Activated naive CD4-positive, alpha-beta T cell (primary cell): ENCODE measurements around the gene RPRD1B.

Experiments
- DNase-seq, 4 experiments: peaks; one replicate each; lab custom pipeline; 2025; lab: John Stamatoyannopoulos, UW

RPRD1B gene

GRCh38 chr20:38123021-38123587 lies 89.6 kb downstream of the RPRD1B start:
- no peak for DNase-seq

GRCh38 chr20:38125157-38126056 lies 91.9 kb downstream of the RPRD1B start:
- no peak for DNase-seq

- DNase-seq, result no peak
These were observed 92.8 kb downstream of the RPRD1B start for GRCh38 chr20:38126146-38126921.

GRCh38 chr20:38126932-38127621 lies 93.5 kb downstream of the RPRD1B start:
- DNase-seq, result no peak

- no peak for DNase-seq
These were observed 94.5 kb downstream of the RPRD1B start for GRCh38 chr20:38127920-38128528.

GRCh38 chr20:38128691-38129090 lies 95.1 kb downstream of the RPRD1B start:
- DNase-seq, result no peak

- DNase-seq, result no peak
These were observed 95.8 kb downstream of the RPRD1B start for GRCh38 chr20:38129248-38129865.

- no peak for DNase-seq
These were observed 96.5 kb downstream of the RPRD1B start for GRCh38 chr20:38129893-38130609.

GRCh38 chr20:38130687-38131587 lies 97.4 kb downstream of the RPRD1B start:
- no peak for DNase-seq

GRCh38 chr20:38131588-38132121 lies 98.1 kb downstream of the RPRD1B start:
- DNase-seq, result no peak

- no peak for DNase-seq
These were observed 98.8 kb downstream of the RPRD1B start for GRCh38 chr20:38132156-38132909.

GRCh38 chr20:38132910-38133501 lies 99.5 kb downstream of the RPRD1B start:
- no peak for DNase-seq

GRCh38 chr20:38133680-38134426 lies 100.3 kb downstream of the RPRD1B start:
- no peak for DNase-seq

- DNase-seq, result no peak
These were observed 101.1 kb downstream of the RPRD1B start for GRCh38 chr20:38134427-38135270.

- DNase-seq, result no peak
These were observed 101.7 kb downstream of the RPRD1B start for GRCh38 chr20:38135271-38135650.

- no peak for DNase-seq
These were observed 102.3 kb downstream of the RPRD1B start for GRCh38 chr20:38135651-38136420.
